ES-I3 (cell line): ENCODE results near the gene VNN1.

ENCODE experiments used
- H3K36me3 ChIP-seq: 2 replicates; pipeline ENCODE4 v1.6.1; 2013; ENCODE audit warnings: mild to moderate bottlenecking, low read length, control low read depth, moderate library complexity; ENCODE audit not compliant: insufficient read depth
- H3K4me1 ChIP-seq: 2 replicates; pipeline ENCODE4 v1.6.1; 2013; ENCODE audit warnings: mild to moderate bottlenecking, control low read depth, low read length; ENCODE audit not compliant: insufficient read depth
- H3K9ac ChIP-seq: 2 replicates; pipeline ENCODE4 v1.6.1; 2013; ENCODE audit warnings: low read depth, mild to moderate bottlenecking, low read length, moderate library complexity
- H3K9me3 ChIP-seq: 2 replicates; pipeline ENCODE4 v1.6.1; 2013; ENCODE audit warnings: mild to moderate bottlenecking, low read length, moderate library complexity; ENCODE audit not compliant: control insufficient read depth, insufficient read depth

The VNN1 gene

GRCh38 chr6:132734694-132735236 is 20.9 kb upstream of the VNN1 start:
- Histone ChIP-seq H3K36me3 (no peaks in the 10 kb centered on the region), H3K9me3 (no peaks in the 10 kb centered on the region), H3K4me1 (no peaks in the 10 kb centered on the region), H3K9ac (no peak overlapping the region)

DNA sequence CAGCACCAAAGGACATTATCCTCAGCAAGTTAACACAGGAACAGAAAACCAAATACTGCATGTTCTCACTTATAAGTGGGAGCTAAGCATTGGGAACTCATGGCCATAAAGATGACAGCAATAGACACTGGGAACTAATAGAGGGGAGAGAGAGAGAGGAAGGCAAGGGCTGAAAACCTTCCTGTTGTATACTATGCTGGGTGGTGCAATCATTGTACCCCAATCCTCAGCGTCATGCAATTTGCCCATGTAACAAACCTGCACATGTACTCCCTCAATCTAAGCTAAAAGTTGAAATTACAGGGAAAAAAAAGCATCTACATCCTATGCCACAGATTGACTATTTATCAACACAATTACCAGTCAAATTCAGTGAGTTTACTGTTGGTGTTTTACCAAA is 20.0 kb upstream of the VNN1 start:
- H3K36me3 ChIP-seq, result no peaks in the 10 kb centered on the region
- no peaks in the 10 kb centered on the region for H3K4me1 ChIP-seq
- no peak overlapping the region for H3K9ac ChIP-seq
- H3K9me3 ChIP-seq, result no peaks in the 10 kb centered on the region

DNA sequence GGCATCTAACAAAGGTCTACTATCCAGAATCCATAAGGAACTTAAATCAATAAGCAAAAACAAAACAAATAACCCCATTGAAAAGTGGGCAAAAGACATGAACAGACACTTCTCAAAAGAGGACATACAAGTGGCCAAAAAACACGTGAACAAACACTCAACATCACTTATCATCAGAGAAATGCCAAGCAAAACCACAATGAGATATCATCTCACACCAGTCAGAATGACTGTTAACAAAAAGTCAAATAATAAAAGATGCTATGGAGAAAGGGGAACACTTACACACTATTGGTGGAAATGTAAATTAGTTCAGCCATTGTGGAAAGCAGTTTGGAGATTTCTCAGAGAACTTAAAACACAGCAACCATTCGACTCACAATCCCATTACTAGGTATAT is 19.4 kb upstream of the VNN1 start:
- H3K36me3 ChIP-seq, result no peaks in the 10 kb centered on the region
- H3K9ac ChIP-seq, result no peak overlapping the region
- no peaks in the 10 kb centered on the region for H3K4me1 ChIP-seq
- H3K9me3 ChIP-seq, result no peaks in the 10 kb centered on the region

GRCh38 chr6:132731086-132731485 is 17.2 kb upstream of the VNN1 start:
- no peak overlapping the region for H3K9ac ChIP-seq

GRCh38 chr6:132730560-132730959 is 16.7 kb upstream of the VNN1 start:
- no peaks in the 10 kb centered on the region for H3K36me3 ChIP-seq
- no peaks in the 10 kb centered on the region for H3K9me3 ChIP-seq
- H3K9ac ChIP-seq, result no peak overlapping the region
- no peaks in the 10 kb centered on the region for H3K4me1 ChIP-seq

More at GRCh38 chr6:132731086-132731485, 17.2 kb upstream of the VNN1 start:
- no peaks in the 10 kb centered on the region for H3K9me3 ChIP-seq
- H3K4me1 ChIP-seq, result no peaks in the 10 kb centered on the region
- no peaks in the 10 kb centered on the region for H3K36me3 ChIP-seq

GRCh38 chr6:132728616-132729015 is 14.8 kb upstream of the VNN1 start:
- H3K4me1 ChIP-seq, result no peaks in the 10 kb centered on the region
- no peaks in the 10 kb centered on the region for H3K36me3 ChIP-seq
- no peak overlapping the region for H3K9ac ChIP-seq
- H3K9me3 ChIP-seq, result no peaks in the 10 kb centered on the region

DNA sequence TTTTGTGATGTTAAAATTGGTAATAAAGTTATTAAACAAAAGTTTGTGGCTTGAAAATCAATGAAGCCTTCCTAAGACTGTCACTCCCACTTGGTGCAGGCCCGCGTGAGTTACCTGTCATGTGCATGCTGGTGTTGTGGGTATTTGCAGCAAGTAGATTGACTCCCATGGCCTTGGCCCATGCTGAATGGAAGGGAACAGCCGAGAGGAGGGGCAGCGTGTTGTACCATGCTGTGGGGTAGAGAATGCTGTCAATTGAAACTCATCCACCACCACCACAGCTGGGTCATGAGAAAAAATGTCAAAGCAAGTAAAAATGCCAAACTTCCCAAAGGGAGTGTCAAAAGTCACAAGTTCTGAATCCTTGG is 12.7 kb upstream of the VNN1 start:
- no peaks in the 10 kb centered on the region for H3K4me1 ChIP-seq
- no peak overlapping the region for H3K9ac ChIP-seq
- H3K36me3 ChIP-seq, result no peaks in the 10 kb centered on the region
- H3K9me3 ChIP-seq, result no peaks in the 10 kb centered on the region

DNA sequence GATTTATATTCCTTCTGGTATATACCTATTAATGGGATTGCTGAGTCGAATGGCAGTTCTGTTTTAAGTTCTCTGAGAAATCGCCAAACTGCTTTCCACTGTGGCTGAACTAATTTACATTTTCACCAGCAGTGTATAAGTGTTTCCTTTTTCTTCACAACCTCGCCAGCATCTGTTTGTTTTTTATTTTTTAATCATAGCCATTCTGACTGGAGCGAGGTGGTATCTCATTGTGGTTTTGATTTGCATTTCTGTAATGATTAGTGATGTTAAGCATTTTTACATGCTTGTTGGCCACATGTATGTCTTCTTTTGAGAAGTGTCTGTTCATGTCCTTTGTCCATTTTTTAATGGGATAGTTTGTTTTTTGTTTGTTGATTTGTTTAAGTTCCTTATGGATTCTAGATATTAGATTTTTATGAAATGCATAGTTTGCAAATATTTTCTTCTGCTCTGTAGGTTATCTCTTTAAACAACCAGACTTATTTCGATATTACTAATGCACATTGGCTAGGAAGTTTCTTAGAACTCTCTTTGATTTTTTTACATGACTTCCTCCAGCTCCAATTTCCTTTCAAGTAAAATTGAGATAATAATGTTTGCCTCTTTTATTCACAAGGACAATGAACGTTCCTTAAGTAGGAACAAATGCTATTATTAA is 12.2 kb upstream of the VNN1 start:
- Histone ChIP-seq H3K9me3 (no peaks in the 10 kb centered on the region), H3K36me3 (no peaks in the 10 kb centered on the region), H3K4me1 (no peaks in the 10 kb centered on the region), H3K9ac (no peak overlapping the region)

- Histone ChIP-seq H3K9me3 (no peaks in the 10 kb centered on the region), H3K9ac (no peak overlapping the region), H3K4me1 (no peaks in the 10 kb centered on the region), H3K36me3 (no peaks in the 10 kb centered on the region)
Observed at GRCh38 chr6:132725471-132725870, 11.6 kb upstream of the VNN1 start.

DNA sequence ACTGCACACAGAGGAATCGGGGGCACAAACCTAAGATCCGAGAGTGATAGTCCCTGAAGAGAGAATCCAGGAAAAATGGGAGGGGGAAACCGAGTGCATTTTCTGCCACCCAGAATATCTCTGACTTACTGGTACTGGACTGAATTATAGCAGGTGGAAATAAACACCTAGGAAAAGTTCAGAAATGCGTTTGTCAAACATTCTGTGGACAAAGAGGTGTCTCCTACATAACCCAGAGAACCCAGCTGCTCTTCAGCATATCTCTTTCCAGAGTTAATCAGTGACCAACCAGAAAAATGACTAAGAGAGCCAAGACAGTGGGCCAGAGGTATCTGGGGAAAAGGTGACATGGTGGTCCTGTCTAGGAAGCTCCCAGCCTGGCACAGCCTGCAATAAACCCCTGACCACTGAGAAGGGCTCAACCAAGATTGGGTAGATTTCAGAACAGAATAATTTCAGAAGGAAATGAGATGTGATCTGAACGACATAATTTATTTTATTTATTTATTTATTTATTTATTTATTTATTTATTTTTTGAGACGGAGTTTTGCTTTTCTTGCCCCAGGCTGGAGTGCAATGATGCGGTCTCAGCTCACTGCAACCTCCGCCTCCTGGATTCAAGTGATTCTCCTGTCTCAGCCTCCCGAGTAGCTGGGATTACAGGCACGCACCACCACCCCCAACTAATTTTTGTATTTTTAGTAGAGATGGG is 6.0 kb upstream of the VNN1 start:
- Histone ChIP-seq H3K9me3 (no peaks in the 10 kb centered on the region), H3K36me3 (no peaks in the 10 kb centered on the region), H3K9ac (no peak overlapping the region), H3K4me1 (no peaks in the 10 kb centered on the region)

DNA sequence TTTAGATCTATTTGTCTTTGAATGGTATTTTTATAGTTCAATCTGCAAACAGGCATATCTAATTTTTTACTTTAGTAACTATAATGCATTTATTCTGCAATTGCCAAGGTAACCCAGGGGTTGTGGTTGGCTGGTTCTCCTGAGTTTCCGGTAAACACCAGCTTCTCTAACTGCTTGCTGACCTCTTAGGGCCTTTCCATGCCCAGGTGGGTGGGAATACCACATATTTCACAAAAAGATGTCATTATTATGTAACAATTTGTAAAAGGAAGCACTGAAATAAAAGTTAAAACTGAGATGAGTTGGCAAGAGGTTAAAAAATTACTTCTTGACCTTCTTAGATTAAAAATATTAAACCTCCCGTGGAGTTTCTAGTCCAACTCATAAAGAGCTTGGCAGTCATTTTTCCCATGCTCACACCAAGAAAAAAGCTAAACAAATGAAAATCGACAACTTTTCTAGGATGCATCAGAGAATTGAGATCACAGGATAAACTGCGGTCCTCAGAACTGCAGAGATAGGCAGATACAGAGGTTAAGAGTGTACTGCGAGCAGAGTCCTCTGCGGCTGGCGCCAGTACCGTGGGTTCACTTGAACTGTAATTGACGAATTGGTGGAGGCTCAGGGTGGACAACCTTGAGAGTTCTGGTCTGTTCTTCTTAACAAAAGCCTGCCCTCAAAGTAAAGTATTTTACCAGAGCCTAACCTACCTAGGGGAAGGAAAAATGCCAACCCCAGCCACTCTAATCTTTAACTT is 2.2 kb upstream of the VNN1 start:
- Histone ChIP-seq H3K4me1 (no peaks in the 10 kb centered on the region), H3K36me3 (no peaks in the 10 kb centered on the region), H3K9me3 (no peaks in the 10 kb centered on the region)

DNA sequence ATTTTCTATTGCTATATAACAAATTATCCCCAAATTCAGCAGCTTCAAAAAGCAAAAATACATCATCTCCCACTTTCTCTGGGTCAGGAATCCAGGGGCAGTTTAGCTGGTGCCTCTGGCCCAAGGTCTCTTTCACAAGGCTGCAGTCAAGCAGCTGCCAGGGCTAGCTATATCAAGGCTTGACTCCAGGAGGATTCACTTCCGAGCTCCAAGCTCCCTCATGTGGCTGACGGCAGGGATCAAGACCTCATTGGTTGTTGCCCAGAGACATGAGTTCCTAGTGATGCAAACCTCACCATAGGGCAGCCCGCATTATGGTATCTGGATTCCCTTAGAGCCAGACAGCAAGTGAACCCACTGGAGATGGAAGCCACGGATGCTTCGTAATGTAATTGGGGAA is 1.3 kb upstream of the VNN1 start:
- Histone ChIP-seq H3K36me3 (no peaks in the 10 kb centered on the region), H3K9me3 (no peaks in the 10 kb centered on the region), H3K9ac (no peak overlapping the region), H3K4me1 (no peaks in the 10 kb centered on the region)

More for the DNA sequence above, 2.2 kb upstream of the VNN1 start:
- no peak overlapping the region for H3K9ac ChIP-seq

DNA sequence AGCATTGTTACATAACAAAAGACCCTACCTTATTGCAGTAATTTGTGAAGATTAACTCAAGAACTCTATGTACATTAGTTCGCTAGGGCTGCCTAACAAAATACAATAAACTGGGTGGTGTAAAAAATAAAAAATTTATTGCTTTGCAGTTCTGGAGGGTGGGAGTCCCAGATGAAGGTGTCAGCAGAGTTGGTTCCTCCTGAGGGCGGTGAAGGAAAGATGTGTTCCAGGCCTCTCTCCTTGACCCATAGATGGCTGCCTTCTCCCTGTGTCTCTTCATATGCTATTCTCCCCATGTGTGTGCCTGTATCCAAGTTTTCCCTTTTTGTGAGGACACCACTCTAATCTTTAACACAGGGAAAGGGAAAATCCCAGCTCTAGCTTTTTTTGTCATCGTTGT is 305 bp upstream of the VNN1 start:
- H3K4me1 ChIP-seq, result no peaks in the 10 kb centered on the region
- H3K9me3 ChIP-seq, result no peaks in the 10 kb centered on the region
- no peak overlapping the region for H3K9ac ChIP-seq
- H3K36me3 ChIP-seq, result no peaks in the 10 kb centered on the region

- Histone ChIP-seq H3K9ac (no peak overlapping the region), H3K36me3 (no peaks in the 10 kb centered on the region), H3K4me1 (no peaks in the 10 kb centered on the region), H3K9me3 (no peaks in the 10 kb centered on the region)
Observed at GRCh38 chr6:132712366-132712765, 1.5 kb downstream of the VNN1 start.

DNA sequence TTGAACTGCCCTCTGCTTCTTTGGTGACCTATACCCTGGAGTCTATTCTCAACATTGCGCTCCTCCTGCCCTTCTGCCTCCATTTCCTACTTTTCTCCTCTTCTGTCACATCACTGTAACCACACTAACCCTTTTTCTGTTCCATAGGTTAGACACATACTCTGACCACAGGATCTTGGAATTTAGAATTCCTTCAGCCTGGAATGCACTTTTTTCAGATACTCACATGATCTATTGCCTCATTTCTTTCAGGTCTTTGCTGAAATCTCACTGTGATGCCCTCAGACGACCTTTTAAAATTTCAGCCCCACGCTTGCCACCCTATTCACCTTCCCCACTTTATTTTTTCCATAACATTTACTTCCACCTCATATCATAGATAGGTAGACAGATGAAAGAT is 5.1 kb downstream of the VNN1 start:
- Histone ChIP-seq H3K9me3 (no peaks in the 10 kb centered on the region), H3K4me1 (no peaks in the 10 kb centered on the region), H3K9ac (no peak overlapping the region), H3K36me3 (no peaks in the 10 kb centered on the region)
